ENCODE measurements around the gene TRIM49C. TPM values are rescaled to one million over a fixed set of nuclear protein-coding genes. Genes with fewer than 3 reads are reported as not detected.

TRIM49C gene
- total RNA-seq, 1 donor = not detected

Small RNA genes lying within 50 kb of the gene (small RNA-seq; reads per million reads assigned to genes)
- not detected for gene AP000827.1

Other genes starting within 250 kb of the TRIM49C start
- gene TRIM49, start 222.5 kb upstream of the TRIM49C start, total RNA-seq = not detected in 2 replicates
- not detected in 2 replicates for gene TRIM64B, start 152.6 kb upstream of the TRIM49C start, total RNA-seq
- not detected in 2 replicates for gene TRIM49D1, start 108.9 kb upstream of the TRIM49C start, total RNA-seq
- gene TRIM49D2, start 107.0 kb upstream of the TRIM49C start, total RNA-seq = 0.29 TPM in 1 of 2 replicates, not detected in the other
- gene TRIM64, start 65.1 kb upstream of the TRIM49C start, total RNA-seq = not detected in 2 replicates
- gene UBTFL1, start 54.8 kb downstream of the TRIM49C start, total RNA-seq = not detected in 2 replicates
- 0.59 and 1.8 TPM in 2 replicates for gene NAALAD2, start 103.6 kb downstream of the TRIM49C start, total RNA-seq
- gene CHORDC1, start 191.9 kb downstream of the TRIM49C start, total RNA-seq = 17.4 and 23.6 TPM in 2 replicates

Data from osteoblast (primary cell).